Neuronal stem cell (in vitro differentiated cells): Measurements from ENCODE around the gene RAB1A.

Source experiments
- DNase-seq: peaks from one replicate; pipeline ENCODE4 v3.0.0-alpha.2; 2013; ENCODE audit warnings: low spot score
- H2AFZ ChIP-seq: one replicate; pipeline ENCODE4 v1.6.1; 2013; ENCODE audit warnings: mild to moderate bottlenecking, low read length, inconsistent platforms
- H2AK5ac ChIP-seq: 2 replicates; pipeline ENCODE4 v1.6.1; 2013; ENCODE audit warnings: low read depth, mild to moderate bottlenecking, inconsistent platforms, low read length, moderate library complexity, mixed read lengths
- H2BK120ac ChIP-seq: 2 replicates; pipeline ENCODE4 v1.6.1; 2013; ENCODE audit warnings: low read depth, mild to moderate bottlenecking, inconsistent platforms, low read length, moderate library complexity, mixed read lengths
- H2BK12ac ChIP-seq: one replicate; pipeline ENCODE4 v1.6.1; 2013; ENCODE audit warnings: low read length, inconsistent platforms
- H2BK15ac ChIP-seq: 2 replicates; pipeline ENCODE4 v1.6.1; 2013; ENCODE audit warnings: mild to moderate bottlenecking, low read length, inconsistent platforms, mixed read lengths
- H2BK5ac ChIP-seq: one replicate; pipeline ENCODE4 v1.6.1; 2013; ENCODE audit warnings: inconsistent platforms, mild to moderate bottlenecking, low read length, moderate library complexity
- H3K14ac ChIP-seq: one replicate; pipeline ENCODE4 v1.6.1; 2013; ENCODE audit warnings: low read length, inconsistent platforms
- H3K18ac ChIP-seq: 2 replicates; pipeline ENCODE4 v1.6.1; 2013; ENCODE audit warnings: low read length, inconsistent platforms
- H3K23ac ChIP-seq: 2 replicates; pipeline ENCODE4 v1.6.1; 2013; ENCODE audit warnings: low read depth, mild to moderate bottlenecking, mixed read lengths, low read length, inconsistent platforms; ENCODE audit not compliant: poor library complexity
- H3K27ac ChIP-seq: replicated peaks from 3 replicates; pipeline ENCODE4 v1.5.1; 2013; ENCODE audit warnings: low read length, inconsistent platforms
- H3K27me3 ChIP-seq, 3 experiments: 2 replicates each; pipeline ENCODE4 v1.6.1; 2013; ENCODE audit warnings: low read length in 3 of 3, mild to moderate bottlenecking in 2 of 3, inconsistent platforms in 1 of 3, low read depth in 1 of 3, mixed read lengths in 1 of 3, moderate library complexity in 1 of 3; ENCODE audit not compliant: control insufficient read depth in 3 of 3, insufficient read depth in 3 of 3
- H3K36me3 ChIP-seq, 2 donors: replicated peaks in 1 of 2; 2 replicates each; pipeline ENCODE4 v1.6.1; 2013; ENCODE audit warnings: low read length in 2 of 2; ENCODE audit not compliant: control insufficient read depth in 2 of 2, insufficient read depth in 2 of 2
- H3K4ac ChIP-seq: 2 replicates; pipeline ENCODE4 v1.6.1; 2013; ENCODE audit warnings: inconsistent platforms, mild to moderate bottlenecking, low read length, moderate library complexity
- H3K4me1 ChIP-seq, 2 donors: 1 replicate in 1 of 2; 2 replicates in 1 of 2; pipeline ENCODE4 v1.6.1; 2013; ENCODE audit warnings: low read length in 2 of 2, low read depth in 1 of 2; ENCODE audit not compliant: control insufficient read depth in 2 of 2, insufficient read depth in 1 of 2
- H3K4me2 ChIP-seq: one replicate; pipeline ENCODE4 v1.6.1; 2013; ENCODE audit warnings: mild to moderate bottlenecking, low read length, inconsistent platforms; ENCODE audit not compliant: insufficient read depth, poor library complexity, severe bottlenecking
- H3K4me3 ChIP-seq, 2 donors: 2 replicates each; pipeline ENCODE4 v1.5.1; 2013; ENCODE audit warnings: low read length in 2 of 2, mild to moderate bottlenecking in 2 of 2, inconsistent platforms in 1 of 2, moderate library complexity in 1 of 2
- H3K79me1 ChIP-seq: one replicate; pipeline ENCODE4 v1.6.1; 2013; ENCODE audit warnings: low read depth, mild to moderate bottlenecking, inconsistent platforms, low read length, moderate library complexity
- H3K9ac ChIP-seq: one replicate; pipeline ENCODE4 v1.6.1; 2013; ENCODE audit warnings: mild to moderate bottlenecking, low read depth, low read length, inconsistent platforms; ENCODE audit not compliant: poor library complexity
- H3K9me3 ChIP-seq, 2 donors: replicated peaks in 1 of 2; 2 replicates each; pipeline versions ENCODE3 to v1.6.1; 2013; ENCODE audit warnings: low read length in 2 of 2, mild to moderate bottlenecking in 2 of 2, inconsistent platforms in 1 of 2, low read depth in 1 of 2, mixed read lengths in 1 of 2, moderate library complexity in 1 of 2; ENCODE audit not compliant: control insufficient read depth in 2 of 2, insufficient read depth in 1 of 2
- H4K8ac ChIP-seq: one replicate; pipeline ENCODE4 v1.6.1; 2013; ENCODE audit warnings: low read depth, mild to moderate bottlenecking, inconsistent platforms, low read length, moderate library complexity
- H4K91ac ChIP-seq: one replicate; pipeline ENCODE4 v1.6.1; 2013; ENCODE audit warnings: low read length, low read depth, mild to moderate bottlenecking, inconsistent platforms; ENCODE audit not compliant: poor library complexity
- WGBS, 2 donors: extraction: QIAGEN DNeasy Blood & Tissue Kit; methylation state at CpG; one replicate each; pipeline ENCODE4 v1.1.7; 2013; ENCODE audit warnings: missing lambda C conversion rate in 2 of 2, mixed read lengths in 1 of 2; ENCODE audit not compliant: insufficient read length in 2 of 2, insufficient replicate concordance in 1 of 2; ENCODE audit errors: extremely low coverage in 2 of 2; 5-methylcytosine and 5-hydroxymethylcytosine counted together

Gene RAB1A

GRCh38 chr2:65165558-65165957 is 35.7 kb upstream of the RAB1A start:
- no peak overlapping the region for H2AK5ac ChIP-seq
- no peaks in the 10 kb centered on the region for H3K27me3 ChIP-seq
- H3K18ac ChIP-seq, result no peak overlapping the region
- H3K36me3 ChIP-seq, result no peaks in the 10 kb centered on the region
- H3K23ac ChIP-seq, result no peak overlapping the region
- no peak overlapping the region for H3K4ac ChIP-seq
- no peak overlapping the region for H2AFZ ChIP-seq
- no peak overlapping the region for H3K4me2 ChIP-seq
- no peak overlapping the region for H2BK120ac ChIP-seq
- no peak for DNase-seq
- H4K91ac ChIP-seq, result no peak overlapping the region
- H2BK12ac ChIP-seq, result no peak overlapping the region
- H2BK5ac ChIP-seq, result no peak overlapping the region
- no CpG with 5 or more reads among the region's 7 CpGs for WGBS, 2 donors
- no peak overlapping the region for H3K27ac ChIP-seq
- no peak overlapping the region for H3K4me3 ChIP-seq
- H3K79me1 ChIP-seq, result no peaks in the 10 kb centered on the region
- H3K14ac ChIP-seq, result no peak overlapping the region
- peaks cover 3 to 17% of the 10 kb centered on the region in 2 donors for H3K4me1 ChIP-seq
- H2BK15ac ChIP-seq, result no peak overlapping the region
- no peak overlapping the region for H3K9ac ChIP-seq
- H3K9me3 ChIP-seq, result no peaks in the 10 kb centered on the region
- no peak overlapping the region for H4K8ac ChIP-seq

DNA sequence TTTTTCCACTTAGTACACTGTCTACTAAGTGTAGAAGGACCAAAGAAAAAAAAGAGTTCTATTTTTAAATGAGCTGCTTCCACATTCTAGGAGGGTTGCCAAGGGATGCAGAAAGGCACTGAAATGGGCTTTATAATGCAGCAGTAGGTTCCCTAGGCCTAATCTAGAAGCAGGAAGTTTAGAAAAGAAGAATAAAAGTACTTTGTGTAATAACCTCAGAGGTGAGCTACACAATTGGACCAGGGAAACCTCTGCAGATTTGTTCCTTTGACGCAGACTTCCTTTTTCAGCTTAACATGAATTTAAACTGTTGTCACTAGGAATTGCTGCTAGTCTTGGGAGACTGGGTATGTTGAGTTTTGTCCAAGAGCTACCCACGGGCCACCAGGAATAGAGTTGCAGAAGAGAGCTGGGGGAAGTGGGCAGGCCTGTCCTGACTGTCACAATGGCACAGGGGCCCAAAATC is 34.6 kb upstream of the RAB1A start:
- no peak overlapping the region for H4K8ac ChIP-seq
- H3K4me1 ChIP-seq, result peaks cover 3 to 17% of the 10 kb centered on the region in 2 donors
- no CpG with 5 or more reads among the region's 2 CpGs for WGBS, 2 donors

DNA sequence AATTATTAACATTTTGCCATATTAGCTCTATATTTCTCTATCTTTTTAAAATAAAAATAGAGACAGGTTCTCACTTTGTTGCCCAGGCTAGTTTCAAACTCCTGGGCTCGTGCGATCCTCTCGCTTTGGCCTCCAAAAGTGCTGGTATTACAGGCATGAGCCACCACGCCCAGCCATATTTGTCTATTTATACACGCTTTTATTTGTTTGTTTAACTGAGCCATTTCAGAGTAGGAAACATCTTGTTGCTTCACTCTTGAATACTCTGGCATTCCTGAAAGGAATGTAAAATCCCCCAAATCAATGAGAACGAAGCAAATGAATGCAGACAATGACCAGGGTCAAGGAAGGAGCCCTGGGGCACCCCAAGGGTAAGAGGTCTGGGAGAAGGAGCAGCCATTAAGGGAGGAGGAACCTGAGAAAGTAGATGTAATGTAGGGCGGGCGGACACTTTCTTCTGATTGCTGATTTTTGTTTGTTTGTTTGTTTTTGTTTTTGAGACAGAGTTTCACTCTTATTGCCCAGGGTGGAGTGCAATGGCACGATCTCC is 31.7 kb upstream of the RAB1A start:
- H3K27me3 ChIP-seq, result no peaks in the 10 kb centered on the region
- H3K79me1 ChIP-seq, result no peaks in the 10 kb centered on the region
- peak; percentile 5 for DNase-seq
- H2BK5ac ChIP-seq, result no peak overlapping the region
- no peak overlapping the region for H2BK120ac ChIP-seq
- H3K4ac ChIP-seq, result no peak overlapping the region
- no peak overlapping the region for H3K18ac ChIP-seq
- H3K4me1 ChIP-seq, result peaks cover 3 to 17% of the 10 kb centered on the region in 2 donors
- no peaks in the 10 kb centered on the region for H3K9me3 ChIP-seq
- H3K4me3 ChIP-seq, result no peak overlapping the region
- H3K27ac ChIP-seq, result no peak overlapping the region
- no peak overlapping the region for H2BK15ac ChIP-seq
- H3K9ac ChIP-seq, result no peak overlapping the region
- no peak overlapping the region for H4K91ac ChIP-seq
- no peaks in the 10 kb centered on the region for H3K36me3 ChIP-seq
- H3K14ac ChIP-seq, result no peak overlapping the region
- no peak overlapping the region for H3K23ac ChIP-seq
- no peak overlapping the region for H2BK12ac ChIP-seq
- no peak overlapping the region for H4K8ac ChIP-seq
- no peak overlapping the region for H3K4me2 ChIP-seq
- H2AFZ ChIP-seq, result no peak overlapping the region
- H2AK5ac ChIP-seq, result no peak overlapping the region
- WGBS, 2 donors, result no CpG with 5 or more reads among the region's 9 CpGs

More for the DNA sequence above, 34.6 kb upstream of the RAB1A start:
- no peak overlapping the region for H3K14ac ChIP-seq
- H2BK12ac ChIP-seq, result no peak overlapping the region
- no peaks in the 10 kb centered on the region for H3K36me3 ChIP-seq
- H3K23ac ChIP-seq, result no peak overlapping the region
- H2BK120ac ChIP-seq, result no peak overlapping the region
- H3K9me3 ChIP-seq, result no peaks in the 10 kb centered on the region
- H2AK5ac ChIP-seq, result no peak overlapping the region
- DNase-seq, result no peak
- H3K27ac ChIP-seq, result no peak overlapping the region
- no peak overlapping the region for H3K4me2 ChIP-seq
- H3K79me1 ChIP-seq, result no peaks in the 10 kb centered on the region
- no peak overlapping the region for H2BK5ac ChIP-seq
- H3K4me3 ChIP-seq, result no peak overlapping the region
- no peak overlapping the region for H3K9ac ChIP-seq
- peak overlapping the region; percentile 57 for H2AFZ ChIP-seq
- H4K91ac ChIP-seq, result no peak overlapping the region
- H3K18ac ChIP-seq, result no peak overlapping the region
- H3K4ac ChIP-seq, result no peak overlapping the region
- H2BK15ac ChIP-seq, result no peak overlapping the region
- H3K27me3 ChIP-seq, result no peaks in the 10 kb centered on the region

DNA sequence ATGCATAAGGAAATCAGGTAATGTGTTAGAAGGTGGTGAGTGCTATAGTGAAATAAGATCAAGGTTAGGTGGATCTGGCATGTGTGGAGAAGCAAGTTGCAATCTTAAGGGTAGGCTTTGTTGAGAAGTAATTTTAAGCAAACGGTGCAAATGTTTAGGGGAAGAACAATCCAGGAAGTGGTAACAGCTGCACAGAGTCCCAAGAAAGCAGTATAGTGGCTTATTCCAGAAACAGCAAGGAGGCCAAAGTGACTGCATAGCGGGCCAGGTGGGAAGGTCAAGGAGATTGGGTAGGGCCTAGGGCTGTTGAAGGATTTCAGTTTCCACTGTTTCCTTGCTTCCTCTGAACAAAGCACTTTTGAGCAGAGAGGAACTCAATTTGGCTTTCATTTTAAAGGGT is 30.0 kb upstream of the RAB1A start:
- no peak overlapping the region for H2BK5ac ChIP-seq
- no peak overlapping the region for H3K23ac ChIP-seq
- no peak overlapping the region for H3K27ac ChIP-seq
- peaks cover 3 to 9% of the 10 kb centered on the region in 2 donors for H3K4me1 ChIP-seq
- H3K4ac ChIP-seq, result no peak overlapping the region
- H3K18ac ChIP-seq, result no peak overlapping the region
- no peak overlapping the region for H3K4me3 ChIP-seq
- DNase-seq, result no peak
- no peak overlapping the region for H2AFZ ChIP-seq
- H2BK15ac ChIP-seq, result no peak overlapping the region
- WGBS, 2 donors, result no CpG with 5 or more reads among the region's 2 CpGs
- H3K27me3 ChIP-seq, result no peaks in the 10 kb centered on the region
- no peak overlapping the region for H2AK5ac ChIP-seq
- H3K9ac ChIP-seq, result no peak overlapping the region
- no peaks in the 10 kb centered on the region for H3K79me1 ChIP-seq
- no peak overlapping the region for H2BK12ac ChIP-seq
- no peak overlapping the region for H2BK120ac ChIP-seq
- no peaks in the 10 kb centered on the region for H3K36me3 ChIP-seq
- no peak overlapping the region for H4K8ac ChIP-seq
- H3K4me2 ChIP-seq, result no peak overlapping the region
- no peak overlapping the region for H4K91ac ChIP-seq
- no peaks in the 10 kb centered on the region for H3K9me3 ChIP-seq
- no peak overlapping the region for H3K14ac ChIP-seq
